Liver (tissue), 9 donors: Measurements from ENCODE around the gene CYP4F22. TPM values are rescaled to one million over a fixed set of nuclear protein-coding genes. Genes with fewer than 3 reads are reported as not detected.

Source experiments
- DNase-seq: peaks from one replicate; pipeline ENCODE4 v3.0.0-alpha.2; 2017; ENCODE audit warnings: low spot score
- H3K27ac ChIP-seq, 2 donors: one replicate each; pipeline ENCODE4 v1.7.0; 2013; ENCODE audit warnings: inconsistent platforms in 2 of 2, low read length in 2 of 2, control low read depth in 1 of 2, low read depth in 1 of 2, mild to moderate bottlenecking in 1 of 2
- H3K27me3 ChIP-seq, 4 donors: one replicate each; pipeline versions ENCODE4 v1.6.1 to v1.7.0; 2013; ENCODE audit warnings: low read length in 3 of 4, inconsistent platforms in 1 of 4, mild to moderate bottlenecking in 1 of 4, moderate library complexity in 1 of 4; ENCODE audit not compliant: control insufficient read depth in 4 of 4, insufficient read depth in 4 of 4
- H3K36me3 ChIP-seq, 4 donors: one replicate each; pipeline versions ENCODE4 v1.6.1 to v1.7.0; 2013; ENCODE audit warnings: low read length in 3 of 4, mild to moderate bottlenecking in 3 of 4, low read depth in 1 of 4, moderate library complexity in 1 of 4; ENCODE audit not compliant: control insufficient read depth in 4 of 4, insufficient read depth in 3 of 4
- H3K4me1 ChIP-seq, 4 donors: one replicate each; pipeline versions ENCODE4 v1.6.1 to v1.7.0; 2013; ENCODE audit warnings: low read length in 3 of 4, mild to moderate bottlenecking in 3 of 4, moderate library complexity in 1 of 4; ENCODE audit not compliant: control insufficient read depth in 4 of 4, insufficient read depth in 4 of 4
- H3K4me3 ChIP-seq, 3 donors: one replicate each; pipeline versions ENCODE4 v1.6.1 to v1.7.0; 2013; ENCODE audit warnings: low read length in 3 of 3, control low read depth in 1 of 3, low read depth in 1 of 3, mild to moderate bottlenecking in 1 of 3
- H3K9ac ChIP-seq, 2 donors: one replicate each; pipeline ENCODE4 v1.7.0; 2013; ENCODE audit warnings: low read length in 2 of 2, mild to moderate bottlenecking in 2 of 2, moderate library complexity in 2 of 2, control low read depth in 1 of 2, low read depth in 1 of 2
- H3K9me3 ChIP-seq, 4 donors: one replicate each; pipeline versions ENCODE4 v1.6.1 to v1.7.0; 2013; ENCODE audit warnings: low read length in 3 of 4; ENCODE audit not compliant: control insufficient read depth in 4 of 4
- EGR1 ChIP-seq, 2 donors: IDR thresholded peaks; 2 replicates each; pipeline ENCODE4 v1.6.1; 2016 to 2018; ENCODE audit warnings: antibody characterized with exemption in 2 of 2, low read depth in 2 of 2
- FOXA1 ChIP-seq: IDR thresholded peaks from 2 replicates; pipeline ENCODE4 v1.6.1; 2016; ENCODE audit warnings: antibody characterized with exemption
- FOXA2 ChIP-seq: IDR thresholded peaks from 2 replicates; pipeline ENCODE4 v1.6.1; 2016; ENCODE audit warnings: antibody characterized with exemption
- GABPA ChIP-seq, 2 donors: IDR thresholded peaks in 1 of 2; conservative IDR thresholded peaks in 1 of 2; 2 replicates each; pipeline ENCODE4 v1.6.1; 2016; ENCODE audit warnings: antibody characterized with exemption in 2 of 2, mild to moderate bottlenecking in 1 of 2, moderate library complexity in 1 of 2
- HNF4A ChIP-seq, 2 donors: conservative IDR thresholded peaks; 2 replicates each; pipeline ENCODE4 v1.6.1; 2016; ENCODE audit warnings: antibody characterized with exemption in 2 of 2, mild to moderate bottlenecking in 2 of 2
- HNF4G ChIP-seq: IDR thresholded peaks from 2 replicates; pipeline ENCODE4 v1.6.1; 2016; ENCODE audit warnings: antibody characterized with exemption
- NR2F2 ChIP-seq: IDR thresholded peaks from 2 replicates; pipeline ENCODE4 v1.6.1; 2016; ENCODE audit warnings: antibody characterized with exemption
- RAD21 ChIP-seq, 2 donors: IDR thresholded peaks; 2 replicates each; pipeline ENCODE4 v1.6.1; 2016; ENCODE audit warnings: antibody characterized with exemption in 2 of 2, mild to moderate bottlenecking in 2 of 2
- RXRA ChIP-seq, 2 donors: IDR thresholded peaks; 2 replicates each; pipeline ENCODE4 v1.6.1; 2017 to 2018; ENCODE audit warnings: antibody characterized with exemption in 2 of 2, mild to moderate bottlenecking in 1 of 2
- SP1 ChIP-seq: IDR thresholded peaks from 2 replicates; pipeline ENCODE4 v1.6.1; 2018; ENCODE audit warnings: antibody characterized with exemption, mild to moderate bottlenecking
- TAF1 ChIP-seq: conservative IDR thresholded peaks from 2 replicates; pipeline ENCODE4 v1.6.1; 2016; ENCODE audit warnings: antibody characterized with exemption, mild to moderate bottlenecking
- YY1 ChIP-seq: IDR thresholded peaks from 2 replicates; pipeline ENCODE4 v1.6.1; 2016; ENCODE audit warnings: antibody characterized with exemption, mild to moderate bottlenecking
- WGBS: extraction: QIAGEN DNeasy Blood & Tissue Kit; methylation state at CpG from one replicate; pipeline ENCODE4 v1.1.7; 2013; 5-methylcytosine and 5-hydroxymethylcytosine counted together
- polyA plus RNA-seq, 2 donors: library from polyadenylated mRNA; stranded (reverse) in 1 of 2; unstranded in 1 of 2; fragments of 200-250 nt in 1 of 2; fragments of >200 nt in 1 of 2; fragmentation: Nextera tagmentation in 1 of 2; extraction: Ambion mirVana in 1 of 2; gene quantifications; one replicate each; pipeline versions ENCODE4 v1.2.1 to v1.2.3, GENCODE V29; 2013 to 2015
- total RNA-seq, 2 donors: library from RNA; depleted of rRNA; stranded (reverse); fragments of >200 nt; gene quantifications; one replicate each; pipeline ENCODE4 v1.2.3, GENCODE V29; 2014
- TF ChIP-seq, protein P1 (sequence below): fragments of 150-350 bp; IDR thresholded peaks from 2 replicates; pipeline ENCODE4 v1.5.1; 2017; ENCODE audit warnings: improper control_type of control experiment, low read depth, low read length; ENCODE audit not compliant: missing input control
- TF ChIP-seq, protein P2 (sequence below): IDR thresholded peaks from 2 replicates; pipeline ENCODE4 v1.6.1; 2016; ENCODE audit warnings: antibody characterized with exemption, mild to moderate bottlenecking
- TF ChIP-seq, protein P3 (sequence below): IDR thresholded peaks from 2 replicates; pipeline ENCODE4 v1.6.1; 2016; ENCODE audit warnings: antibody characterized with exemption
- TF ChIP-seq, protein P4 (sequence below): IDR thresholded peaks from 2 replicates; pipeline ENCODE4 v1.6.1; 2016; ENCODE audit warnings: antibody characterized with exemption
- donor health status: healthy.
- donor health status: healthy.
- donor health status: healthy.
- donor health status: healthy.
- donor health status: healthy.

Gene CYP4F22
- total and polyA plus RNA-seq, 4 donors = 0.42 to 3.9 (median 1.9) TPM

DNA sequence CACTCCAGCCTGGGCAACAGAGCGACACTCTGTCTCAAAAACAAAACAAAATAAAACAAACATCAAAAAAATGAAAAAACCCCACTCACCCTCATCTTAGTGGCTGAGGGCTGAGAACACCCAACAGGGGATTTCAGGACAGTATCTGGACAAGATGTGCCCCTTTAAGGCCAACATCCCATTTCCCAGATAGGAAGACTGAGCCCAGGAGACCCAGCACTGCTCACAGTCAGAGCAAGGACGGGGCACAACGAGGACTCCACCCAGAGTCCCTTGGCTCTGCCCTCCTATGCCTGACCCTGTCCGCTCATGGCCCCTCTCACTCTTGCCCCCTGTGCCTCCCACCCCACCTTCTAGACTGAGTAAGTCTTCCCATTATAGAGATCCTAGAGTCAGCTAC, 53.8 kb downstream of the CYP4F22 start:
- no peak overlapping the region for H3K4me3 ChIP-seq
- WGBS = 94% methylated on average over 4 of the region's 4 CpGs
- H3K4me1 ChIP-seq = peaks cover 0 to 3% (median 1%) of the 10 kb centered on the region in 4 donors
- peaks cover 0 to 2% (median 0%) of the 10 kb centered on the region in 4 donors for H3K27me3 ChIP-seq
- H3K9me3 ChIP-seq = no peaks in the 10 kb centered on the region
- TF ChIP-seq, protein P1, sequence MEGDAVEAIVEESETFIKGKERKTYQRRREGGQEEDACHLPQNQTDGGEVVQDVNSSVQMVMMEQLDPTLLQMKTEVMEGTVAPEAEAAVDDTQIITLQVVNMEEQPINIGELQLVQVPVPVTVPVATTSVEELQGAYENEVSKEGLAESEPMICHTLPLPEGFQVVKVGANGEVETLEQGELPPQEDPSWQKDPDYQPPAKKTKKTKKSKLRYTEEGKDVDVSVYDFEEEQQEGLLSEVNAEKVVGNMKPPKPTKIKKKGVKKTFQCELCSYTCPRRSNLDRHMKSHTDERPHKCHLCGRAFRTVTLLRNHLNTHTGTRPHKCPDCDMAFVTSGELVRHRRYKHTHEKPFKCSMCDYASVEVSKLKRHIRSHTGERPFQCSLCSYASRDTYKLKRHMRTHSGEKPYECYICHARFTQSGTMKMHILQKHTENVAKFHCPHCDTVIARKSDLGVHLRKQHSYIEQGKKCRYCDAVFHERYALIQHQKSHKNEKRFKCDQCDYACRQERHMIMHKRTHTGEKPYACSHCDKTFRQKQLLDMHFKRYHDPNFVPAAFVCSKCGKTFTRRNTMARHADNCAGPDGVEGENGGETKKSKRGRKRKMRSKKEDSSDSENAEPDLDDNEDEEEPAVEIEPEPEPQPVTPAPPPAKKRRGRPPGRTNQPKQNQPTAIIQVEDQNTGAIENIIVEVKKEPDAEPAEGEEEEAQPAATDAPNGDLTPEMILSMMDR = no peak
- TF ChIP-seq TAF1 (no peak), HNF4G (no peak), RAD21 (IDR thresholded peaks at IDR 0.05) (no peak), GABPA (IDR thresholded peaks at IDR 0.05 in 1 of 2, conservative IDR thresholded peaks at IDR 0.05 in 1 of 2) (no peak), HNF4A (conservative IDR thresholded peaks at IDR 0.05) (no peak), SP1 (no peak), EGR1 (IDR thresholded peaks at IDR 0.05; ENCODE audit: low read depth in 2 of 2) (no peak), YY1 (no peak), FOXA1 (no peak), FOXA2 (no peak)
- TF ChIP-seq, protein P2, sequence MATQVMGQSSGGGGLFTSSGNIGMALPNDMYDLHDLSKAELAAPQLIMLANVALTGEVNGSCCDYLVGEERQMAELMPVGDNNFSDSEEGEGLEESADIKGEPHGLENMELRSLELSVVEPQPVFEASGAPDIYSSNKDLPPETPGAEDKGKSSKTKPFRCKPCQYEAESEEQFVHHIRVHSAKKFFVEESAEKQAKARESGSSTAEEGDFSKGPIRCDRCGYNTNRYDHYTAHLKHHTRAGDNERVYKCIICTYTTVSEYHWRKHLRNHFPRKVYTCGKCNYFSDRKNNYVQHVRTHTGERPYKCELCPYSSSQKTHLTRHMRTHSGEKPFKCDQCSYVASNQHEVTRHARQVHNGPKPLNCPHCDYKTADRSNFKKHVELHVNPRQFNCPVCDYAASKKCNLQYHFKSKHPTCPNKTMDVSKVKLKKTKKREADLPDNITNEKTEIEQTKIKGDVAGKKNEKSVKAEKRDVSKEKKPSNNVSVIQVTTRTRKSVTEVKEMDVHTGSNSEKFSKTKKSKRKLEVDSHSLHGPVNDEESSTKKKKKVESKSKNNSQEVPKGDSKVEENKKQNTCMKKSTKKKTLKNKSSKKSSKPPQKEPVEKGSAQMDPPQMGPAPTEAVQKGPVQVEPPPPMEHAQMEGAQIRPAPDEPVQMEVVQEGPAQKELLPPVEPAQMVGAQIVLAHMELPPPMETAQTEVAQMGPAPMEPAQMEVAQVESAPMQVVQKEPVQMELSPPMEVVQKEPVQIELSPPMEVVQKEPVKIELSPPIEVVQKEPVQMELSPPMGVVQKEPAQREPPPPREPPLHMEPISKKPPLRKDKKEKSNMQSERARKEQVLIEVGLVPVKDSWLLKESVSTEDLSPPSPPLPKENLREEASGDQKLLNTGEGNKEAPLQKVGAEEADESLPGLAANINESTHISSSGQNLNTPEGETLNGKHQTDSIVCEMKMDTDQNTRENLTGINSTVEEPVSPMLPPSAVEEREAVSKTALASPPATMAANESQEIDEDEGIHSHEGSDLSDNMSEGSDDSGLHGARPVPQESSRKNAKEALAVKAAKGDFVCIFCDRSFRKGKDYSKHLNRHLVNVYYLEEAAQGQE = no peak
- TF ChIP-seq, protein P3, sequence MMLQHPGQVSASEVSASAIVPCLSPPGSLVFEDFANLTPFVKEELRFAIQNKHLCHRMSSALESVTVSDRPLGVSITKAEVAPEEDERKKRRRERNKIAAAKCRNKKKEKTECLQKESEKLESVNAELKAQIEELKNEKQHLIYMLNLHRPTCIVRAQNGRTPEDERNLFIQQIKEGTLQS = no peak
- no peak for DNase-seq
- no peak overlapping the region for H3K9ac ChIP-seq
- no peak overlapping the region for H3K27ac ChIP-seq
- no peaks in the 10 kb centered on the region for H3K36me3 ChIP-seq

DNA sequence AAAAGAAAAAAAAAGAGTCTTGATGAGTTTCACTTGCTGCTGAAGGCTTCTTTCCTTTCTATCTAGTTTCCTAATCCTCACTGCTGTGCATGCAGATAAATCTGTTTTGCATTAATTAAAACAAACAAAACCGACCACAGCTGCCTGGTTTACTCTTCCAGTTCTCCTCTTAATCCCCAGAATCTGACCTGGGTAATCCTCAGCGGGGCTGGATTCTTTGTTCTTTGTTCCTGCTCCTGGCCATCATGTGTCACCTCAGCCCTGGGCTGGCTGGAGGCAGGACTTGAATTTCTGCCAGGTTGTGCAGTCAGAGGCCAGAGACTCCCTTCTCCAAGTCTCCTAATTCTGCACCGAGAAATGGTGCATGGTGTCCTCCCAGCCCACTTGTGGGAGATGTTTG, 54.5 kb downstream of the CYP4F22 start:
- WGBS = 42% methylated on average over 3 of the region's 3 CpGs
- no peak for DNase-seq
- no peak overlapping the region for H3K27ac ChIP-seq
- no peak overlapping the region for H3K4me3 ChIP-seq
- H3K9ac ChIP-seq = no peak overlapping the region
- no peaks in the 10 kb centered on the region for H3K36me3 ChIP-seq
- H3K4me1 ChIP-seq = peaks cover 0 to 3% (median 1%) of the 10 kb centered on the region in 4 donors
- TF ChIP-seq RAD21 (IDR thresholded peaks at IDR 0.05) (no peak), NR2F2 (no peak), FOXA1 (no peak), TAF1 (no peak), FOXA2 (no peak), RXRA (IDR thresholded peaks at IDR 0.05) (no peak)
- TF ChIP-seq, protein P2 = no peak
- TF ChIP-seq, protein P4, sequence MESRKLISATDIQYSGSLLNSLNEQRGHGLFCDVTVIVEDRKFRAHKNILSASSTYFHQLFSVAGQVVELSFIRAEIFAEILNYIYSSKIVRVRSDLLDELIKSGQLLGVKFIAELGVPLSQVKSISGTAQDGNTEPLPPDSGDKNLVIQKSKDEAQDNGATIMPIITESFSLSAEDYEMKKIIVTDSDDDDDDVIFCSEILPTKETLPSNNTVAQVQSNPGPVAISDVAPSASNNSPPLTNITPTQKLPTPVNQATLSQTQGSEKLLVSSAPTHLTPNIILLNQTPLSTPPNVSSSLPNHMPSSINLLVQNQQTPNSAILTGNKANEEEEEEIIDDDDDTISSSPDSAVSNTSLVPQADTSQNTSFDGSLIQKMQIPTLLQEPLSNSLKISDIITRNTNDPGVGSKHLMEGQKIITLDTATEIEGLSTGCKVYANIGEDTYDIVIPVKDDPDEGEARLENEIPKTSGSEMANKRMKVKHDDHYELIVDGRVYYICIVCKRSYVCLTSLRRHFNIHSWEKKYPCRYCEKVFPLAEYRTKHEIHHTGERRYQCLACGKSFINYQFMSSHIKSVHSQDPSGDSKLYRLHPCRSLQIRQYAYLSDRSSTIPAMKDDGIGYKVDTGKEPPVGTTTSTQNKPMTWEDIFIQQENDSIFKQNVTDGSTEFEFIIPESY = no peak
- TF ChIP-seq, protein P3 = no peak
- TF ChIP-seq, protein P1 = no peak
- H3K27me3 ChIP-seq = peaks cover 0 to 2% (median 0%) of the 10 kb centered on the region in 4 donors
- no peaks in the 10 kb centered on the region for H3K9me3 ChIP-seq
